ENCODE results near the gene TCP1.
"Not testable (repeated sequence)": the region's sequence is repeated elsewhere in the genome, so short reads cannot be mapped to it uniquely, and the experiment has no call there.

TCP1 gene

GRCh38 chr6:159828074-159828473 lies 38.7 kb upstream of the TCP1 start:
- Histone ChIP-seq H3K36me3 (ENCODE audit: control insufficient read depth, insufficient read depth, low read length) (no peaks in the 10 kb centered on the region), H3K27me3 (replicated peaks; ENCODE audit: control insufficient read depth, insufficient read depth, low read length) (no peaks in the 10 kb centered on the region), H3K4me3 (replicated peaks; ENCODE audit: low read depth, low read length) (no peak overlapping the region)
- TF ChIP-seq CTCF (IDR thresholded peaks at IDR 0.05; ENCODE audit: insufficient read depth, low read length, poor library complexity, severe bottlenecking) = no peak
- no peak for DNase-seq (ENCODE audit: extremely low read depth, insufficient read length)

- no peaks in the 10 kb centered on the region for H3K27me3 ChIP-seq (replicated peaks; ENCODE audit: control insufficient read depth, insufficient read depth, low read length)
- DNase-seq (ENCODE audit: extremely low read depth, insufficient read length) = no peak
- no peaks in the 10 kb centered on the region for H3K36me3 ChIP-seq (ENCODE audit: control insufficient read depth, insufficient read depth, low read length)
- TF ChIP-seq CTCF (IDR thresholded peaks at IDR 0.05; ENCODE audit: insufficient read depth, low read length, poor library complexity, severe bottlenecking) = no peak
- H3K4me3 ChIP-seq (replicated peaks; ENCODE audit: low read depth, low read length) = no peak overlapping the region
Observed at GRCh38 chr6:159826968-159827647, 37.7 kb upstream of the TCP1 start.

- Histone ChIP-seq H3K4me3 (replicated peaks; ENCODE audit: low read depth, low read length) (no peak overlapping the region), H3K27me3 (replicated peaks; ENCODE audit: control insufficient read depth, insufficient read depth, low read length) (no peaks in the 10 kb centered on the region), H3K36me3 (ENCODE audit: control insufficient read depth, insufficient read depth, low read length) (no peaks in the 10 kb centered on the region)
- no peak for TF ChIP-seq CTCF (IDR thresholded peaks at IDR 0.05; ENCODE audit: insufficient read depth, low read length, poor library complexity, severe bottlenecking)
- DNase-seq (ENCODE audit: extremely low read depth, insufficient read length) = no peak
Observed at GRCh38 chr6:159826004-159826403, 36.6 kb upstream of the TCP1 start.

- not testable (repeated sequence) for DNase-seq (ENCODE audit: extremely low read depth, insufficient read length); H3K27me3 ChIP-seq (replicated peaks; ENCODE audit: control insufficient read depth, insufficient read depth, low read length); H3K4me3 ChIP-seq (replicated peaks; ENCODE audit: low read depth, low read length)
Observed at GRCh38 chr6:159824690-159825089, 35.3 kb upstream of the TCP1 start.

GRCh38 chr6:159823953-159824352 lies 34.6 kb upstream of the TCP1 start:
- no peak for DNase-seq (ENCODE audit: extremely low read depth, insufficient read length)
- no peak for TF ChIP-seq CTCF (IDR thresholded peaks at IDR 0.05; ENCODE audit: insufficient read depth, low read length, poor library complexity, severe bottlenecking)
- H3K36me3 ChIP-seq (ENCODE audit: control insufficient read depth, insufficient read depth, low read length) = no peaks in the 10 kb centered on the region
- H3K4me3 ChIP-seq (replicated peaks; ENCODE audit: low read depth, low read length) = no peak overlapping the region
- H3K27me3 ChIP-seq (replicated peaks; ENCODE audit: control insufficient read depth, insufficient read depth, low read length) = no peaks in the 10 kb centered on the region

More at GRCh38 chr6:159824690-159825089, 35.3 kb upstream of the TCP1 start:
- not testable (repeated sequence) for H3K36me3 ChIP-seq (ENCODE audit: control insufficient read depth, insufficient read depth, low read length)

- no peak overlapping the region for H3K4me3 ChIP-seq (replicated peaks; ENCODE audit: low read depth, low read length)
- no peaks in the 10 kb centered on the region for H3K27me3 ChIP-seq (replicated peaks; ENCODE audit: control insufficient read depth, insufficient read depth, low read length)
- H3K36me3 ChIP-seq (ENCODE audit: control insufficient read depth, insufficient read depth, low read length) = no peaks in the 10 kb centered on the region
- no peak for DNase-seq (ENCODE audit: extremely low read depth, insufficient read length)
- TF ChIP-seq CTCF (IDR thresholded peaks at IDR 0.05; ENCODE audit: insufficient read depth, low read length, poor library complexity, severe bottlenecking) = no peak
Observed at GRCh38 chr6:159821726-159822125, 32.3 kb upstream of the TCP1 start.

Measured in GM06990 (cell line).